CD4-positive, alpha-beta T cell (primary cell): ENCODE data around the gene TANGO2. TPM values are rescaled to one million over a fixed set of nuclear protein-coding genes. Genes with fewer than 3 reads are reported as not detected.

ENCODE experiments used
- ATAC-seq: fragments of 200-7000 bp; cut with Tn5 transposase; one replicate; pipeline ENCODE4 v1.10.0; 2022; ENCODE audit warnings: mild to moderate bottlenecking; ENCODE audit not compliant: poor library complexity
- CTCF ChIA-PET: fragments of 350-600 bp; sonication (Branson Sonifier 250); formaldehyde crosslinking; loops from one replicate; lab custom pipeline; 2021; ENCODE audit warnings: antibody characterized with exemption, inconsistent platforms; lab: Charles Lee
- POLR2A ChIA-PET: fragments of 350-600 bp; sonication (Branson Sonifier 250); formaldehyde crosslinking; loops from one replicate; lab custom pipeline; 2021; ENCODE audit warnings: antibody characterized with exemption, inconsistent platforms; lab: Charles Lee
- DNase-seq, 14 experiments: peaks; one replicate each; pipeline ENCODE4 v3.0.0-alpha.2; 2013 to 2020; ENCODE audit warnings: mixed read lengths in 2 of 14
- H3K27ac ChIP-seq, 2 donors: one replicate each; pipeline versions ENCODE4 v1.5.1 to v1.7.0; 2013; ENCODE audit warnings: low read length in 2 of 2, low read depth in 1 of 2, mild to moderate bottlenecking in 1 of 2
- H3K27me3 ChIP-seq, 2 experiments: 1 replicate in 1 of 2; 2 replicates in 1 of 2; pipeline versions ENCODE4 v1.6.1 to v1.7.0; 2013; ENCODE audit warnings: low read length in 2 of 2, control low read depth in 1 of 2, mild to moderate bottlenecking in 1 of 2, moderate library complexity in 1 of 2; ENCODE audit not compliant: insufficient read depth in 2 of 2, control insufficient read depth in 1 of 2
- H3K36me3 ChIP-seq: one replicate; pipeline ENCODE4 v1.6.1; 2013; ENCODE audit warnings: low read length, control low read depth; ENCODE audit not compliant: insufficient read depth
- H3K4me1 ChIP-seq: one replicate; pipeline ENCODE4 v1.6.1; 2013; ENCODE audit warnings: low read length, control low read depth; ENCODE audit not compliant: insufficient read depth
- H3K4me3 ChIP-seq: one replicate; pipeline ENCODE4 v1.5.1; 2013; ENCODE audit warnings: mild to moderate bottlenecking, low read length, moderate library complexity
- H3K9me3 ChIP-seq, 2 experiments: 1 replicate in 1 of 2; 2 replicates in 1 of 2; pipeline versions ENCODE4 v1.6.1 to v1.7.0; 2013; ENCODE audit warnings: low read length in 2 of 2, mild to moderate bottlenecking in 2 of 2, control low read depth in 1 of 2, moderate library complexity in 1 of 2; ENCODE audit not compliant: control insufficient read depth in 1 of 2, insufficient read depth in 1 of 2
- H3K27ac Mint-ChIP-seq: one replicate; pipeline ENCODE4 v1.8.0; 2020; ENCODE audit warnings: mixed read lengths
- H3K27me3 Mint-ChIP-seq: one replicate; pipeline ENCODE4 v1.8.0; 2021; ENCODE audit warnings: mixed read lengths
- H3K36me3 Mint-ChIP-seq: one replicate; pipeline ENCODE4 v1.8.0; 2021; ENCODE audit warnings: low read depth, mixed read lengths
- H3K4me1 Mint-ChIP-seq: one replicate; pipeline ENCODE4 v1.8.0; 2021; ENCODE audit warnings: low read depth, mixed read lengths
- H3K4me3 Mint-ChIP-seq: one replicate; pipeline ENCODE4 v1.8.0; 2020; ENCODE audit warnings: mild to moderate bottlenecking, mixed read lengths
- H3K9me3 Mint-ChIP-seq: one replicate; pipeline ENCODE4 v1.8.0; 2020; ENCODE audit warnings: mixed read lengths
- intact Hi-C, 2 experiments: fragments of 100-400 bp; cut with DNase I in 1 of 2; cut with micrococcal nuclease in 1 of 2; formaldehyde crosslinking; loops; one replicate each; pipeline versions ENCODE4 v1.15.1 to v1.9.0; 2023 to 2025; cut with DNase I, micrococcal nuclease
- total RNA-seq, 174 experiments: library from RNA in 2 of 174; stranded (reverse) in 2 of 174; gene quantifications; one replicate each; pipeline ENCODE4 v1.2.3 and lab custom pipeline; 2021 to 2026
- TF ChIP-seq, protein P1 (sequence below): fragments of 200-600 bp; IDR thresholded peaks from one replicate; pipeline ENCODE4 v1.8.0; 2022; ENCODE audit warnings: antibody characterized with exemption, mild to moderate bottlenecking

The TANGO2 gene
- total RNA-seq, 2 experiments from 2014 or later, result 10.3 to 10.5 TPM

DNA sequence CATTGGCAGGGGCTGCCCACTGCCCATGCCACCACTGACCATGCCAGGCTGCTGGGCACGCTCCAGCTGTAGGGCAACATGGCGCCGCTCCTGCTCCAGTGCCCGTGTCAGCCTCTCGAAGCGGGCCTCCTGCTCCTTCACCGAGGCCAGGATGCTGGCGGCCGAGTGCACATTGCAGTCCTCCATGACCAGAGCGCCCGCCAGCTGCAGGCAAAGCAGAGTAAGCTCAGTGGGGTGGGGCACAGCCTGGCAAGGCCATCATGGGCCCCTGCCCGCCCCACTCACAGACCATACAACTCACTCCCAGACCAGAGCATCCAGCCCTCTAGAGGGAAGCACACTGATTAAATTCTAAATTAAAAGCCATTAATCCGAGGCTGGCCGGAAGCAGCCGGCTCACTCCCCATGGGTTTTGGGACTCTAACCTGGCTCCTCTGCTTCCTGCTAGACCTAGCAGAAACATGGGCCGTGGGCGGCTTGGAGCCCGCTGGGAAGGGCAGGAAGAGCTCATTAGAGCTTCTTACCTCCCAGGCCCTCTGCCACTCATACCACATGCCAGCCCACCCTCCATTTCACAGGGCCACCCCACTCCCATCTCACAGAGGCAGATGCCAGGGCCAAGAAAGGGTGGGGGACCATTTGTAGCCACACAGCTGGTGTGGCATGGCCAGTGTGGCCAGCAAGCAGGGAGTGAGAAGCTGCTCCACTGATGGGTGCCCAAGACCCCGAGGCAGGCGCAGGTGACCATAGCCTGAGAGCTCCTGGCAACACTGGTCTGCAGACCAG, 30.1 kb upstream of the TANGO2 start:
- no peaks in the 10 kb centered on the region for H3K36me3 Mint-ChIP-seq
- Histone ChIP-seq H3K9me3 (no peaks in the 10 kb centered on the region), H3K27me3 (no peaks in the 10 kb centered on the region), H3K27ac (no peak overlapping the region), H3K4me3 (no peak overlapping the region), H3K36me3 (no peaks in the 10 kb centered on the region), H3K4me1 (peaks cover 15% of the 10 kb centered on the region)
- intact Hi-C loops, result no loop called here
- POLR2A ChIA-PET, result no interaction called here
- H3K9me3 Mint-ChIP-seq, result no peaks in the 10 kb centered on the region
- ATAC-seq (no peak), DNase-seq (no peak)
- TF ChIP-seq, protein P1, sequence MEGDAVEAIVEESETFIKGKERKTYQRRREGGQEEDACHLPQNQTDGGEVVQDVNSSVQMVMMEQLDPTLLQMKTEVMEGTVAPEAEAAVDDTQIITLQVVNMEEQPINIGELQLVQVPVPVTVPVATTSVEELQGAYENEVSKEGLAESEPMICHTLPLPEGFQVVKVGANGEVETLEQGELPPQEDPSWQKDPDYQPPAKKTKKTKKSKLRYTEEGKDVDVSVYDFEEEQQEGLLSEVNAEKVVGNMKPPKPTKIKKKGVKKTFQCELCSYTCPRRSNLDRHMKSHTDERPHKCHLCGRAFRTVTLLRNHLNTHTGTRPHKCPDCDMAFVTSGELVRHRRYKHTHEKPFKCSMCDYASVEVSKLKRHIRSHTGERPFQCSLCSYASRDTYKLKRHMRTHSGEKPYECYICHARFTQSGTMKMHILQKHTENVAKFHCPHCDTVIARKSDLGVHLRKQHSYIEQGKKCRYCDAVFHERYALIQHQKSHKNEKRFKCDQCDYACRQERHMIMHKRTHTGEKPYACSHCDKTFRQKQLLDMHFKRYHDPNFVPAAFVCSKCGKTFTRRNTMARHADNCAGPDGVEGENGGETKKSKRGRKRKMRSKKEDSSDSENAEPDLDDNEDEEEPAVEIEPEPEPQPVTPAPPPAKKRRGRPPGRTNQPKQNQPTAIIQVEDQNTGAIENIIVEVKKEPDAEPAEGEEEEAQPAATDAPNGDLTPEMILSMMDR, result no peak
- CTCF ChIA-PET, result no interaction called here
- H3K27ac Mint-ChIP-seq, result no peak overlapping the region
- no peaks in the 10 kb centered on the region for H3K27me3 Mint-ChIP-seq
- H3K4me1 Mint-ChIP-seq, result no peaks in the 10 kb centered on the region
- H3K4me3 Mint-ChIP-seq, result no peak overlapping the region

DNA sequence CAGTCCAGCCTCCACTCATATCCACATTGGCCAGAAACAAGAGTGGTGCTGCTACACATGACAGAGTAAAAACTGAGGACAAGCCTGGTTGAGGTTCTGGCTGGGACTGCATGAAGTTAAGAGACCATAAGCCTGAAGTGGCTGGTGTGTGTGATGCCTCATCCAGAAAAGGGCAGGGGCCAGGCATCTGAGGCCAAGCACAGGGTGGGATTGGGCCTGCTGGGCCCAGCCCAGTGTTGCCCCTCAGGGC, 29.6 kb upstream of the TANGO2 start:
- Histone ChIP-seq H3K27me3 (no peaks in the 10 kb centered on the region), H3K36me3 (no peaks in the 10 kb centered on the region), H3K9me3 (no peaks in the 10 kb centered on the region), H3K4me3 (no peak overlapping the region), H3K4me1 (peaks cover 10% of the 10 kb centered on the region), H3K27ac (no peak overlapping the region)
- H3K27ac Mint-ChIP-seq, result no peak overlapping the region
- no peaks in the 10 kb centered on the region for H3K27me3 Mint-ChIP-seq
- TF ChIP-seq, protein P1, result no peak
- no peaks in the 10 kb centered on the region for H3K4me1 Mint-ChIP-seq
- DNase-seq (no peak), ATAC-seq (no peak)
- intact Hi-C loops, result no loop called here
- H3K36me3 Mint-ChIP-seq, result no peaks in the 10 kb centered on the region
- H3K4me3 Mint-ChIP-seq, result no peak overlapping the region
- H3K9me3 Mint-ChIP-seq, result no peaks in the 10 kb centered on the region
- ChIA-PET POLR2A (no interaction called here), CTCF (no interaction called here)

DNA sequence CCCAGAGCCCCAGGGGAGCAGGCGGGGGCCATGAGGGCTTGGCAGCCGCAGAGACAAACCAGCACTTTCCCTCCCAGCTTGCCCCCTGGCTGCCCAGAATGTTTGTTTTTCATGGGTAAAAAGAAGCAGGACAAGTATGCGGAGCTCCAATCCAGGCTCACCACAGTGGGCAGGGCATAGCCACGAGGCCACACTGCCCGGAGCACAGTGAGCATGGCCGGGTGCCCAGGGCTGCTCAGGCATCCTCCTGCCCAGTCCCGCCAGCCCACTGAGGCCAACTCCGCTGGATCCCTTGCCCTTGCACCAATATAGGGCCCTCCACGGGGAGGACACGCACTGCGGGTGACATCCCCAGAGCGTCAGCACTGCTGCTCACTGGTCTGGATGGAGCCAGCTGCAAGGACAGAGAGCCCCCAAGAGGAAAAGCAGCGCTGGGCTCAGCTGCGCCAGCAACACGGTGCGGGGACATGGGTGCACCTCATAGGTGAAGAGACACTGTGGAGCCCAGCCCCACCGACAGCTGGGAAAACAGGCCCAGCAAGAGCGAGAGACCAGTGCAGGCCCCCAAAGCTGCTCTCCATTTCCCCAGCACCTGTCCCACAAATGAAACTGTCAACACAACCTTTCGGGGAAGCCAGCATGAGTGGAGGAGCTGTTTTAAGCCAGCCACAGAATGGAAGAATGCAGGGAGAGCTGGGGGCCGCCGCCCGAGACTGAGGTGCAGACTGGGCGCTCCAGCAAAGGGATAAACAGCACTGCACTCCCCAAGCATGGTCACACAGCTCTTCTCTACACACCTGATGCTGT, 29.1 kb upstream of the TANGO2 start:
- DNase-seq (no peak), ATAC-seq (no peak)
- Histone ChIP-seq H3K36me3 (no peaks in the 10 kb centered on the region), H3K4me3 (no peak overlapping the region), H3K27ac (no peak overlapping the region), H3K4me1 (peaks cover 5% of the 10 kb centered on the region), H3K9me3 (no peaks in the 10 kb centered on the region), H3K27me3 (no peaks in the 10 kb centered on the region)
- no peak overlapping the region for H3K27ac Mint-ChIP-seq
- H3K4me3 Mint-ChIP-seq, result no peak overlapping the region
- ChIA-PET POLR2A (no interaction called here), CTCF (no interaction called here)
- no peaks in the 10 kb centered on the region for H3K9me3 Mint-ChIP-seq
- H3K36me3 Mint-ChIP-seq, result no peaks in the 10 kb centered on the region
- no peaks in the 10 kb centered on the region for H3K27me3 Mint-ChIP-seq
- no peaks in the 10 kb centered on the region for H3K4me1 Mint-ChIP-seq
- intact Hi-C loops, result no loop called here
- TF ChIP-seq, protein P1, result no peak
